NCI-H1092 treated with DMSO at 0.1 percent for 48 hours (cell line): ENCODE results near the gene EFNA4.
A peak's percentile ranks its signal among the peaks of the same experiment; 100 is the strongest.

ENCODE experiments used
- DNase-seq: peaks from one replicate; lab custom pipeline; 2025; lab: John Stamatoyannopoulos, UW

Gene EFNA4

GRCh38 chr1:155051777-155052398 is 11.7 kb upstream of the EFNA4 start:
- DNase-seq: peak; percentile 33

DNA sequence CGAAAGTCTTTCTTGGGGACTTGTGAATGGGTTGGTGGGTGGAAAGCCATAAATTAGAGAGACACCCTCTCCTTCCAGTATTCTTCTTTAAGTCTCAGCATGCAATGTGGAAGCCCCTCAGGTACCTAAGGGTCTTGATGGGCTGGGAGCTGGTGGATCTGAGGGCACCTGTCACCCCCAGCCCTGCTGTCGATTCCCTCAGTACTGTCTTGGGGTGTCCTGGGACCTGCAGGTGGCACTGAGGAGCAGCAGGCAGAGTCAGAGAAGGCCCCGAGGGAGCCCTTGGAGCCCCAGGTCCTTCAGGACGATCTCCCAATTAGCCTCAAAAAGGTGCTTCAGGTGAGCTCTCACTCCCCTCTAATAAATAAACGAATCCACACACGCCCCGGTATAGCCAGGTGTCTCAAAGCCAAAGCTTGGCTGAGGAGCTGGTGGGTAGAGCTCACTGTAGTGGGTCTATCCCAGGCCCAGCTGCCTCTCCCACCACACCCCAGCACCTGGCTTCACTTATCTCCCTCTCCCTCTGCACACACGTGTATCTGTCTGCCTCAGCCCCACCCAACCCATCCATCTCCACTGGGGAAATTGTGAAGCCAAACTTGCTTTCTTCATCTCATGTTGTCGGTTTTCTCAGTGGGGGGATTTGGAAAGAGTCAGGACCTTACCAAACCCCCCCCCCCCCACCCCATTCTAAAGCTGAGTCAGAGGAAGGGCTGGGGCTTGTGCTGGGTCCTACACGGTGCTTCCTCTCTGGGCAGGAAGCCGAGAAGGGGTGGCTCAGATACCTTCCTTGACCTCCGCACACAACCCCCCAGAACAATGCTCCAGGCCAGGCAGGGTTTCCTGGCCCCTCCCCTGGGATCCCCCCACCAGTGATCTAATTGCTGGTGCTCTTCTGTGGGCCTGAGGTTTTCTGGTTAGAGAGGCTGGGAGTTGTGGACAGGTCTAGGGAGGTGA is 10.8 kb upstream of the EFNA4 start:
- no peak for DNase-seq

- DNase-seq: no peak
Measured at GRCh38 chr1:155053531-155054105, 9.9 kb upstream of the EFNA4 start.

DNA sequence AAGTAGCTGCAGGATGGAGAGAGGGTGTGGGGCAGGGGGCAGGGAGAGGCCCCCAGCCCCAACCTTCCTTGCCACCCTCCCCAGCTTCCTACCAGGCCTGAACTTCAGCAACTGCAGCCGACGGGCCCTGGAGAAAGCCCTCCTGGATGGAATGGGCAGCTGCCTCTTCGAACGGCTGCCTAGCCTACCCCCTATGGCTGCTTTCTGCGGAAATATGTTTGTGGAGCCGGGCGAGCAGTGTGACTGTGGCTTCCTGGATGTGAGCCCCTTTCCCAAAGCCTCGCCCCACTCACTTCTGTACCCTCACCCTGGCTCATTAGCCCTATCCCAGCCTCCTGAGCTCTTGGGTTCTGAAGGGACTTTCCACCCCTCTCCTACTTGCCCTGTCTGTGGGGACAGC is 6.4 kb upstream of the EFNA4 start:
- no peak for DNase-seq

DNA sequence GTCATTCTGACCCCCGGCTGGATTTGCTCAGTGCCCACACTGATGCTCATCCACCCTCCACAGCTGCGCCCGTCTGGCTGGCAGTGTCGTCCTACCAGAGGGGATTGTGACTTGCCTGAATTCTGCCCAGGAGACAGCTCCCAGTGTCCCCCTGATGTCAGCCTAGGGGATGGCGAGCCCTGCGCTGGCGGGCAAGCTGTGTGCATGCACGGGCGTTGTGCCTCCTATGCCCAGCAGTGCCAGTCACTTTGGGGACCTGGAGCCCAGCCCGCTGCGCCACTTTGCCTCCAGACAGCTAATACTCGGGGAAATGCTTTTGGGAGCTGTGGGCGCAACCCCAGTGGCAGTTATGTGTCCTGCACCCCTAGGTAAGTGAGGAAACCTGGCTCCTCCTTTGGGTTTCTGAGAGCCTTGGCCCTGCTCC is 5.7 kb upstream of the EFNA4 start:
- no peak for DNase-seq

DNA sequence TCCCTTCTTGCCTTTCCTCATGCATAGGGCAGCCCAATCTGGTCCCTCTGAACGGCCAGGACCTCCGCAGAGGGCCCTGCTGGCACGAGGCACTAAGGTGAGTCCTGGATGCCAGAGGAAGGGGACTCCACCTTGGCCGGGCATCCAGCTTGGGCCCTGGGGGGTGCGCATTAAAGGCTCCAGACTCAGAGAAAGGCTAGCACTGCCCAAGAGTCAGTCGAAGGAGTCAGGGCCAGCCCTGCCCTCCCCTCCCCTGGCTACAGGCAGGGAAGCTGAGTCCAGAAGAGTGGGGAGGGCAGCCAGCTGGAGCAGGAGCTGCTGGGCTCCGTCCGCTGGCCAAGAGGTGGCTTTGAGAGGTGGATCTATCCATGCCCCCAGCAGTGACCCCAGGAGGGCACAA is 2.8 kb upstream of the EFNA4 start:
- DNase-seq: no peak

DNA sequence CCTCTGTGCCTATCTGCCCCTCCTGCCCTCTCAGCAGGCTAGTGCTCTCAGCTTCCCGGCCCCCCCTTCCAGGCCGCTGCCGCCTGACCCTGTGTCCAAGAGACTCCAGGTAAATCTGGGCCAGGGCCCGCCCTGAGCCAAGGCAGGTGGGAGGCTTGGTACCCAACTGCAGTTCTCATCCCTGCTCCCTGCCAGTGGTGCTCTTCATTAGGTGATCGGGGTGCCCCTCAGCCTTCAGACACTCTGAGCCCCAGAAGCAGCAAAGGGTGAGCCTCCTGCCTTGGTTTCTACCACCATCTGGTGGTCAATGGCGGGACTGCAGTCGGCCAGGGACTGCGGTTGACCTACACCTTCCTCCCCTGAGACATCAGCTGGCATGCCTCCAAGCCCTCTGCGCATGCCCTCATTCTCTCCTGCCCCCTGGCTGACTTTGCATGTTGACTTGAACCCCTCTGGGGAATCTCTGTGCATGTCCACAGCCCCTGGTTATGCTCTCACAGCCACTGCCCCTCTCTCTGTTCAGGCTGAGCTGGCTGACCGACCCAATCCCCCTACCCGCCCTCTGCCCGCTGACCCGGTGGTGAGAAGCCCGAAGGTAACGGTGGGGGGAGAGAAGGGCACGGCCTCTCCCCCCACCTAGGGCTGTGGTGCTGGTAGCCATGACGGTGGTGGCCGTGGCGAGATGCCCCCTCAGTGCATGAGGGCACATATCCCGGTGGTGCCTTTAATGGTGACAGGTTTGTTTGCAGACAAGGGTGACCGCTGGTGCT is 2.0 kb upstream of the EFNA4 start:
- peak; percentile 81 for DNase-seq

GRCh38 chr1:155062151-155062686 is 1.3 kb upstream of the EFNA4 start:
- no peak for DNase-seq

DNA sequence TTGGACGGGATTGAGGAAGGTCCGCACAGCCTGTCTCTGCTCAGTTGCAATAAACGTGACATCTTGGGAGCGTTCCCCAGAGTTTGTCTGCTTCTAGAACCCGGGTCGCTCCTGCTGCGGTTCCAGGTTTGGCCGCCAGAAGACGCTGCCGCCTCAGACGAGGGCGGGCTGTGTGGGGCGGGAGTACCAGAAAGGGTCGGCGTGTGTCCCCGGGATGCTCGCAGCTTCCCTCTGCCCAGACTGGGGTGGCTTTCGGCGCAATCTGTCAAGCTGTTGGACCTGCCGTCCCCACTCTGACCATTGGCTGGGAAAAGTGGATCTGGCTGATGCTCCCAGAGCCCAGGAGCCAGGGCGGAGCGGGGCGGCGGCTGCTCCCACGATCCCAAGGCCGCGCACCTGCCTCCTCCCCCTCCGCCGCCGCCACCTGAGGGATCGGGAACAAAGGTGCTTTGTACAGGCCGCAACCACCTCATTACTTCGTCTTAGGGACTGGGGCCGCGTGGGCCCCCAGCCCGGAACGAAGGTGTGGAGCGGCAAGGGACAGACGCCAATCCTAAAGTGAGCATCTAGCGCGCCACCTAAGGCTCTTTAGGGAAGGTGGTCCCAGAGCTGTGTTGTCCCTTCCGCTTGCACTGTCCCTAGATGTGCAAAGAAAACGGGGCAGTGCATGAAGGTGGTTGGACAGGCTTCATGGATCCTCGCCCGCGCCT is 683 bp upstream of the EFNA4 start:
- DNase-seq: peak; percentile 69

GRCh38 chr1:155064111-155064831 is 731 bp downstream of the EFNA4 start:
- DNase-seq: peak; percentile 65

- no peak for DNase-seq
Measured at GRCh38 chr1:155064832-155065429, 1.4 kb downstream of the EFNA4 start.

GRCh38 chr1:155066777-155067176 is 3.2 kb downstream of the EFNA4 start:
- no peak for DNase-seq

DNA sequence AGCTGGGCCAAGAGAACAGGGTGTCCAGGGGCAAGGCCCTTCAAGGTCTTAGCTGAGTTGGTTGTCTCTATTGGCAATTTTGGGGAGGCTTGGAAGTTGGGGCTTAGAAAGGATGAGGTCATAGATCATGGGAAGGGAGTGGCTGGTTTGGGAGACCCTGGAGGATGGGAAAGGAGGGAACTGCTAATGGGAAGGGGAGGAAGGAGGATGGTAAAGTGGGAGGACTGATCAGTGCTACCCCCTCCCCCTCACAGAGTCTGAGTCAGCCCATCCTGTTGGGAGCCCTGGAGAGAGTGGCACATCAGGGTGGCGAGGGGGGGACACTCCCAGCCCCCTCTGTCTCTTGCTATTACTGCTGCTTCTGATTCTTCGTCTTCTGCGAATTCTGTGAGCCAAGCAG is 5.1 kb downstream of the EFNA4 start:
- no peak for DNase-seq

DNA sequence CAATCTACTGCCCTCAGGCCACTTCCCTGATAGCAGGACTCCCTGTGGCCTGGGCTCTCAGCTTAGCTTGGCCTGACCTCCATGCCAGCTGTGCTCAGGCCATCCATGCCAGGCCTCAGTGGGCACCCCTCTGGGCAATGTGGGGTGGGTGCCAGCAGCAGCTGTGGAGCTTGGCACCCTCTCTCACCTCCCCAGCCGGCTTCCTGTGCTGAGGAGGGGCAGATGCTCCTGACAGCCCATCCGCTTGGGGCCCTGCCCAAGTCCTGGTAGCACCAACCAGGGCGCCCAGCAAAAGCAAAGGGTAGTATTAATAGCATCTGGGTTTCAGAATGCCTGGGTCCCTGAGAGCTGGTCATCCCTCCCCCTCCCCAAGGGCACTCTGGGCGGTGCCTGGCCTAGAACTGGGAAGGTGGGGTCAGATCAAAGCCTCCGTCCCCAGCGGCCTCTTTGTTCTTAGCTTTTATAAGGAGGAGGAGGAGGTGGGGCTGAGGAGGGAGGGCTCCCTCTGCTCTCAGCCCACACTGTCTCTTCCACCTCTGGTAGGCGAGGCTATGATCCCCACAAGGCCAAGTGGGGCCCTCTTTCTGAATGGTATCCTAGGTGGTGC is 6.1 kb downstream of the EFNA4 start:
- peak; percentile 93 for DNase-seq

GRCh38 chr1:155070158-155070621 is 6.7 kb downstream of the EFNA4 start:
- DNase-seq: peak; percentile 93

GRCh38 chr1:155070721-155071569 is 7.4 kb downstream of the EFNA4 start:
- peak; percentile 80 for DNase-seq

DNA sequence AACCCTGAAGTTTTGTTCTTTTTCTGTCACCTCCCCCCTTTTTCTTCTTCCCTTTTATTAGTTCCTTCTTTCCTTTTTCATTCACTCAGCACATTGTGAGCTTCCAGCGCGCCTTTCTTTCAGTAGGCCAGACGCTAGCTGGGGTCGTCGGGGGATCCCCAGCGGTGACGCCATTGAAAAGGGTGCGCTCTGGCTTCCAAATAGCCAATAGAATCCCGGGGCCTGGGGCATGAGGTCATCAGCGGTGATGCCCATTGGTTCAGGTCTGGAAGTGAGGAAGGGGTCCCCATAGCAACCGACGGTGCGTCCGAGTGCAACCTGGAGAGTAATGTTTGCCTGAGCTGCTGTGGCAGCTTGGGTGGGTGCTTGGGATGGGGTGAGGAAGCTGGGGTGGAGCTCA is 8.2 kb downstream of the EFNA4 start:
- peak; percentile 9 for DNase-seq

DNA sequence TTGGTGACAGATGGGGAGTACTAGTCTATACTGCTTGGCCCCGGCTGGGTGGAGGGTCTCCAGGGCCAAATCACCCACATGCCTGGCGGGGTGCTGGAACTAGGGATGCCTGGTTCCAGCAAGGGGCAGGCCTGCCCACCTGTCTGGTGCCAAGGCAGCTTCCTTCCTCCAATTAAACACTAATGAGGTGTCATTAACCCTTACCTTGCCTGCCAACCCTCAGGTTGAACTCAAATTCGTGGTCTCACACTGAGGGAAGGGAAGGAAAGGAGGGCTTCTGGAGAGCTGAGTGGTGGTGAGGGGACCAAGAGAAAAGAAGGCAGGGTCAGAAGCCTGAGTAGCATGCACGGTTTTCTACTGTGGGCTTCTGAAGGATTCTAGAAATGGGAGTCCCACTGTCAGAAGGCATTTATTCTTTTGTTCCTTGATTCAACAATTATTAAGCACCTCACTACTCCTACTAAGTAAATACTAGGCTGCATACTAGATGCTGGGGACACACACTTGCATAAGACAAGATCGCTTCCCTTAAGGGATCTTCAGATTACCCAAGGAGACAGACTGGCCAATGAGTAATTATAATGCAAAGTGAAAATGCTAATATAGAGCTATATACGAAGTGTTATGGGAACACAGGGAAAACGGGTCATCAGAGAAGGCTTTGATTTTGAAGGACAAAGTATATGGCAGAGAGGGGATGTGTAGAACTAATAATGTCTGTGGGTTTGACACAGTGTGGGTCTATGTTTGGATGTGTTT is 9.2 kb downstream of the EFNA4 start:
- DNase-seq: no peak
